ENCODE data around the gene TPT1.
"Not testable (repeated sequence)": the region's sequence is repeated elsewhere in the genome, so short reads cannot be mapped to it uniquely, and the experiment has no call there.

Gene TPT1

GRCh38 chr13:45299194-45299593, 41.8 kb downstream of the TPT1 start:
- no peak for DNase-seq

DNA sequence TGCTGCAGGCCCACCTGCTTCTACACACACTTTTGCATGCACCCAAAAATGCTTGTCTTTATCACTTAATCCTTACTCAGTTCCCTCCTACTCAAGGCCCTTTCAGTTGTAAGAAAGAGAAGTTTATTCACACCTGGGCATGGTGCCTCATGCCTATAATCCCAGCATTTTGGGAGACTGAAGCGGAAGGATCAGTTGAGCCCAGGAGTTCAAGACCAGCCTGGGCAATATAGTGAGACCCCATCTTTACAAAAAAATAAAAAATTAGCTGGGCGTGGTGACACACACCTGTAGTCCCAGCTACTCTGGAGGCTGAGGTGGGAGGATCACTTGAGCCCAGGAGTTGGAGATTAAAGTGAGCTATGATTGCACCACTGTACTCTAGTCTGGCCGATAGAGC, 42.4 kb downstream of the TPT1 start:
- not testable (repeated sequence) for DNase-seq

DNA sequence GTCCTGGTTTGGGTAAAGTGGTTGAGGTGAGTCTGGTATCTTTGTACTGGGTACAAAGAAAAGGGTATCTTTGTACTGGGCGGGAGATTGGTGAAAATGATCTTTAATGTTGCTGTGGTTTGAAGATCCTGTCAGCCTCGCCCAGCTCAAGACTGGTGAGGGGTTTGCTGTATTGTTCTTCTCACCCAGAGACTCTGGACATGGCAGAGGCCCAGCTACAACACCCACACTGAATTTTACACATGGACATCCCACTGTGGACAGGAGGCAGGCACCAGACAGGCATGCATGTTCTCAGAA, 42.8 kb downstream of the TPT1 start:
- DNase-seq, result no peak

- DNase-seq, result no peak
Measured at GRCh38 chr13:45297456-45298205, 43.4 kb downstream of the TPT1 start.

GRCh38 chr13:45296259-45296658, 44.7 kb downstream of the TPT1 start:
- DNase-seq, result no peak

DNA sequence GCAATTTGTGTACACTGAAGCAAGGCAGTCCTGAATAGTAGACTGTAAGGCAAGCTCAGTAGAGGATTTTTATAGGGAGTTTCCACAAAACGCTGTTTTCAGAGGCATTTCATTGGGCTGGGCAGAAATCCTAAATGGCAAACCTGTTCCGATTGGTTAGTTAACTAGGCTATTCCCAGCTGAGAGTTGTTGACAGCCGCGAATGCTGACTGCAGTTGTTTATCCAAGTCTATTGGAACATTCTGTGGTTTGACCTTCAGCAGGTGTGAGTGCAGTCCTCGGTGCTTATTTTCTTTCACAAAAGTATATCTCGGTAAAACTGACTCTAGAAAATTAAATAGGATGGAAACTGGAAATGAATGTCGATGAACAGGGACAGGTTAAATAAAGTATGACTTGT, 45.4 kb downstream of the TPT1 start:
- DNase-seq, result no peak

- no peak for DNase-seq
Measured at GRCh38 chr13:45292176-45292575, 48.8 kb downstream of the TPT1 start.

- DNase-seq, result no peak
Measured at GRCh38 chr13:45289936-45290563, 50.9 kb downstream of the TPT1 start.
